ENCODE results near the gene MFN2.

The MFN2 gene

DNA sequence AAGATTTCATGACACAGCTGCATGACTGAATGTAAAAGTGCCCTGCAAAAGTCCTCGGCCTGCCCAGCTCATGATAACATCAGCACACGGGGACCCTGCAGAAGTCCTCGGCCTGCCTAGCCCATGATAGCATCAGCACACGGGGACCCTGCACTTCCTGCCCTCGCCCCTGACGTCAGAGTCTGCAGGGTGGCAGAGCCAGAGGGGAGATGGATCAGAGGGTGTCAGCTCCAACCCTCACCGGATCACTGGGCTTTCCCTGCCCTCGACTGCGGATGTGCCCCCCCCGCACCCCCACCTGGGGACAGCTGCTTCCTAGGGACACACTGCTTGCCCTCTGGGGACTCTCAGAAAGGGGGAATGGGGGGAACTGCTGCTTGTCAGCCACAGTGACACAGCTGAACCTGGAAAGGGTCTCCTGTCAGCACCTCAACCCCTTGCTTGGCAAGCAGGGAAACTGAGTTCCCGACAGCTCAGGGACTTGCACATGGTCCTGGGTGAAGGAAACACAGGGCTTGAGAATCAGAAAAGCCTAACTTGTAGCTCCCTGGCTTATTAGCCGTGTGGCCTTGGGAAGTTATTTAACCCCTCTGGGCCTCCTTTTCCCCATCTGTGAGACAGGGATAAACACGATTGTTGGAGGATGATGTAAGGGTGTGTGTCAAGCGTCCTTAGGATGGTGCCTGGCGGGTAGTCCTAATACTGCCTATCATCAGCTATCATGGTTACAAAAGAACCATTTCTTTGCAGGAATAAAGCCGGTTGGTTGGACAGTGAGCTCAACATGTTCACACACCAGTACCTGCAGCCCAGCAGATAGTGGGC, 30.7 kb downstream of the MFN2 start:
- H3K4me3 Mint-ChIP-seq = no peak overlapping the region
- DNase-seq (no peak), ATAC-seq (replicated peaks) (no peak)
- H3K27me3 Mint-ChIP-seq = no peaks in the 10 kb centered on the region
- peak overlapping the region; percentile 10 to 23 for H3K27ac Mint-ChIP-seq
- H3K9me3 Mint-ChIP-seq = no peaks in the 10 kb centered on the region
- H3K4me1 Mint-ChIP-seq (ENCODE audit: low read depth in 2 of 2) = peaks cover 0 to 5% of the 10 kb centered on the region in 2 donors
- H3K36me3 Mint-ChIP-seq (ENCODE audit: insufficient read depth) = peaks cover 52% of the 10 kb centered on the region

DNA sequence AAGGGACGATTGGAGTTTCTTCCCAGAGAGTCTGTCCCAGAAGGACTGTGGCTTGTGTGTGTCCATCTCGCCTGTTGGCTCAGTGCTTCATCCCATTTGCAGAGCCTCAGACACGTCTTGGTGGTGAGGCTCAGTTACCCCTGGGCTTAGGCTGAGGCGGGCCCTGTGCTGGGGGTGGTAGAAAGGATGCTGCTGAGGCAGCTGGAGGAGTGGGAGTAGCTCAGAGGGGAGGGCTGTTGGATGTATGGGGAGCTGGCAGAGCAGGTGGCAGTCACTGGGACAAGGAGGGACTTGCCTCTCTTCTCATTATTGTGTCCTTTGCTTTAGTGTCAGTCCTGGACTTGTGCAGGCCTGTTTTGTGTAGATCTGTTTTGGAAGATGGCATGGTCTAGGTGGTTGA, 31.8 kb downstream of the MFN2 start:
- Mint-ChIP-seq H3K9me3 (no peaks in the 10 kb centered on the region), H3K36me3 (ENCODE audit: insufficient read depth) (peaks cover 46% of the 10 kb centered on the region), H3K4me1 (ENCODE audit: low read depth in 2 of 2) (peaks cover 0 to 5% of the 10 kb centered on the region in 2 donors), H3K4me3 (no peak overlapping the region), H3K27ac (no peak overlapping the region), H3K27me3 (no peaks in the 10 kb centered on the region)
- ATAC-seq (replicated peaks) = no peak
- DNase-seq = no peak

DNA sequence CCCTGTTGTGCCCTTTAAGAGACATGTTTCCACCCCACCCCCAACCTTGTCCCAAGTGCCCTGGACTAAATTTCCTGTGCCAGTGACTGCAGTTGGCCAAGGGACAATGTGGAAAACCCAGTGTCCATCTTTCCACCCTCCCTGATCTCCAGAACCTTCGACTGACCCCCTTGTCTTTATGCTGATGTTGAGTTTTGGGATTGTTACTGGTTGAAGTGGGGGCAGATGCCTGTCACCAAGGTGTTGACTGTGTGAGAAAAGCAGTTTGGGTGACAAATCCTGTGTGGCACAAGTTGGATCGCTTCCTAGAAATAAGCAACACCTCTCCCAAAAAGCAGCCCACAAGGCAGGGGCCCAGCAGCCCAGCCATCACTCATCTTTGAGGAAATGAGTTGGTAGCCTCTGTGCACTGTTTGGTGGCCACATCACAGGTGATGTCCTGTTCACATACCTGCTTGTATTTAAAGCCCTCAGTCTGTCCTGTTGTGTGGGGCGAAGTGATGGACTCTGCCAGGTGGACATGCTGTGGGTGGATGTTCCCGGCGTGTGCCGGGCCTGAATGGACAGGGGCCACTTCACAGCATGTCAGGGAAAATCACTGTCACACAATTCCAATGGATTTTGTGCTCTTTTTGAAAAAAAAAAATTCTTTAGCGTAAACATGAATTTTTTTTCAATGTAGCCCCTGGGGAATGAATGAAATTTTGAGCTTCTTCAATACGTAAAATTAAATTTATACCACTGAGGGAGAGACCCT, 32.5 kb downstream of the MFN2 start:
- Mint-ChIP-seq H3K4me3 (no peak overlapping the region), H3K9me3 (no peaks in the 10 kb centered on the region), H3K36me3 (ENCODE audit: insufficient read depth) (peaks cover 43% of the 10 kb centered on the region), H3K27me3 (no peaks in the 10 kb centered on the region), H3K27ac (no peak overlapping the region), H3K4me1 (ENCODE audit: low read depth in 2 of 2) (peaks cover 0 to 5% of the 10 kb centered on the region in 2 donors)
- ATAC-seq (replicated peaks) (no peak), DNase-seq (no peak)

DNA sequence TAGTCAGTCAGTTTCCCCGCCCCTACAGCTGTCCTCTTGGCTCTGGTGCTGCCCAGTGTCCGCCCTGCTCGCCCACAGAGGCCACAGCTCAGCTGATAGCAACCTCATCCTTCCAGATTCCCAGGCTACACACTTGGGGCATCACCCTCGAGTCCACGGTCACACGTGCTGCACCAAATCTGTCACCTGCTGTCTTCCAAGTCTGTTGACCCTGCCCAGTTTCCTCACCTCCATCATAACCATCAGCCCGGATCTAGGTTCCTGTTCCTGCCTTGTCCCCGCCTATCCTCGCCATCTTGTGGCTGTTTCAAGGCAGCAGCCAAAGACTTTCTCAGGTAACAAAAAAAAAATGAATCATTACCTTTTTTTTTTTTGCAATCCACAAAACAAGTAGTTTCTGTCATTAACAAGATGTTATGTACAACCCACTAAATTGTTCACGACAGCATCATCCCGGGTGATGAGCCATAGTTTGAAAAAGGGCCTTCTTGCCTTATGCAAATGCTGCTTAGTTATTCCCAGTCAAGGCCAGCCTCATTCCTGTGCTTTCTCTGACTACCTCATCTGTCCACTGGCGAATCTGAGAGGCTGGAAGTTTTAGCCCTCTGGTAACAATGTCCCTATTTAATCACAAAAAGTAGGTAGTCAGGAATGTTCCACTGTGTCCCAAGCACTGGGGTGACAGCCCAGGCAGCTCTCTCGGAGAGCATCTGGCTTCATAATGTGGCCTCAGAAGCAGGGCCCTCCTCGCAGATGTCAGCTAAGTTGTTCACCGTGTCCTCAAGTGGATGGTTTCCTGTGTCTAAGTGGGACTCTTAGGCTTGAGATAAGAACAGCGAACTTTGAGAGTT, 34.1 kb downstream of the MFN2 start:
- Mint-ChIP-seq H3K36me3 (ENCODE audit: insufficient read depth) (peaks cover 36% of the 10 kb centered on the region), H3K4me1 (ENCODE audit: low read depth in 2 of 2) (peaks cover 0 to 5% of the 10 kb centered on the region in 2 donors), H3K4me3 (no peak overlapping the region), H3K27ac (peak overlapping the region; percentile 47 to 75), H3K9me3 (no peaks in the 10 kb centered on the region), H3K27me3 (no peaks in the 10 kb centered on the region)
- ATAC-seq (replicated peaks) (no peak), DNase-seq (no peak)

DNA sequence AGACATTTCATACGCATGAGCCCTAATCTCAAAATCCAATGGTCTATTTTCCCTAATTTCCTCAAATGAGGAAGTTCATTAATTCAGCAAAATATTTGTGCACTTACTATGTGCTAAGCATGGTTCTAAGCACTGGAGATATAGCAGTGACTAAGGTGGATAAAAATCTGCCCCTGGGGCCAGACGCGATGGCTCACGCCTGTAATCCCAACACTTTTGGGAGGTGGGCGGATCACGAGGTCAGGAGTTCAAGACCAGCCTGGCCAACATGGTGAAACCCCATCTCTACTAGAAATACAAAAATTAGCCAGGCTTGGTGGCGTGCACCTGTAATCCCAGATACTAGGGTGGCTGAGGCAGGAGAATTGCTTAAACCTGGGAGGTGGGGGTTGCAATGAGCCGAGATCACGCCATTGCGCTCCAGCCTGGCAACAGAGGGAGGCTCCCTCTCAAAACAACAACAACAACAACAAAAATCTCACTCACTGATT, 34.8 kb downstream of the MFN2 start:
- peak overlapping the region; percentile 47 to 75 for H3K27ac Mint-ChIP-seq
- H3K9me3 Mint-ChIP-seq = no peaks in the 10 kb centered on the region
- H3K4me1 Mint-ChIP-seq (ENCODE audit: low read depth in 2 of 2) = peaks cover 4 to 9% of the 10 kb centered on the region in 2 donors
- ATAC-seq (replicated peaks) (no peak), DNase-seq (no peak)
- H3K27me3 Mint-ChIP-seq = no peaks in the 10 kb centered on the region
- H3K4me3 Mint-ChIP-seq = no peak overlapping the region
- H3K36me3 Mint-ChIP-seq (ENCODE audit: insufficient read depth) = peaks cover 37% of the 10 kb centered on the region

DNA sequence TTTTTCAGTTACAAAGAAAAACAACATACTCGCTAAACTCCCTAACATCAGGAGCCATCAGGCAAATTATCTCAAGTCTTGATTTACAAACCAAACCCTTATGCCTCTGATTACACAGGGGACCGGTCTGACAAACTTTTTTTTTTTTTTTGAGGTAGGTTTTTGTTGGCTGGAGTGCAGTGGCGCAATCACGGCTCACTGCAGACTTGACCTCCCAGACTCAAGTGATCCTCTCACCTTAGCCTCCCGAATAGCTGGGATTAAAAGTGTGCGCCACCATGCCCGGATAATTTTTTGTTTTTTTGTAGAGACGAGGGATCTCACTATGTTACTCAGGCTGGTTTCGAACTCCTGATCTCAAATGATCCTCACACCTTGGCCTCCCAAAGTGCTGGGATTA, 35.3 kb downstream of the MFN2 start:
- Mint-ChIP-seq H3K4me1 (ENCODE audit: low read depth in 2 of 2) (peaks cover 6 to 11% of the 10 kb centered on the region in 2 donors), H3K4me3 (no peak overlapping the region), H3K27me3 (no peaks in the 10 kb centered on the region), H3K36me3 (ENCODE audit: insufficient read depth) (peaks cover 33% of the 10 kb centered on the region), H3K9me3 (no peaks in the 10 kb centered on the region), H3K27ac (no peak overlapping the region)
- ATAC-seq (replicated peaks) = no peak
- no peak for DNase-seq

DNA sequence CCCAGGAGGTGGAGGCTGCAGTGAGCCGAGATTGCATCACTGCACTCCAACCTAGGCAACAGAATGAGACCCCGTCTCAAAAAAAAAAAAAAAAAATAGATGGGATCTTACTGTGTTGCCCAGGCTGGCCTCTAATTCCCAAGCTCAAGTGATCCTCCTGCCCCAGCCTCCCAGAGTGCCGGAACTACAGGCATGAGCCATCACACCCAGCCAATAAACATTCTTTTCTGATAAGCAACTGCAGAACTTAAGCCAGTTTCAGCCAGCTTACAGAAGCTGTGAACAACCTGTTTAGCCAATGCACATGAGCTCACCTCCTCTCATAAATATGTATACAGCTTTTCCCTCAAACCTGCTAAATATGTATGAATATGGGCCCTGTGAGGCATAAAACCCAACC, 35.9 kb downstream of the MFN2 start:
- Mint-ChIP-seq H3K4me3 (no peak overlapping the region), H3K9me3 (no peaks in the 10 kb centered on the region), H3K27ac (no peak overlapping the region), H3K27me3 (no peaks in the 10 kb centered on the region), H3K4me1 (ENCODE audit: low read depth in 2 of 2) (peaks cover 6 to 11% of the 10 kb centered on the region in 2 donors), H3K36me3 (ENCODE audit: insufficient read depth) (peaks cover 27% of the 10 kb centered on the region)
- no peak for DNase-seq
- ATAC-seq (replicated peaks) = no peak

DNA sequence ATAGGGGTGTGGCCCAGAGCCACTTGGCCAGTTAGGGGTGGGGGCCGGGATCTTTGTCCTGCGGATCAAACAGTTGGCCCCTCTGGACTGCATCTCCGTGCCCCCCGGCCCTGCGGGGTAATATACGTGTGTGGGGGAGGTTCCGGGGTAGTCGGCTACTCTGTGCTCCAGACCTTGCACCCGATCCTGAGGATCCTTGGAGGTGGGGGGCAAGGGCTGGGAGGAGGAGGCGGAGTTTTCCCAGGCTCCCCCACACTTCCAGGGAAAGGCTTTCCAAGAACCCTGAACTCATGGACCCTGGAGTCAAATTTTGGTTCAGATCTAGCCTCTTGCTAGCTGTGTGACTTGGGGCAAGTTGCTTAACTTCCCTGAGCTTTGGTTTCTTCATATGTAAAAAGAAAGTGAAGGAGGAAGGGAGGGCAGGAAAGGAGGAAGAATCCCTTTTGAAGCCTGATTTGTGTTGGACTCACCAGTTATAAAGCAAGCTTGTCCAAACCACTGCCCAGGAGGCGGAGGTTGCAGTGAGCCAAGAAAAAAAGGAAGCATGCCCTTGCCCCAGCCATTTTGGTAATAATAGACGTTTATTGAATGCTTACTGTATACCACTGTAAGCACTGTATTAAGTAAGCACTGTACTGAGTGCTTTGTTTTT, 39.7 kb downstream of the MFN2 start:
- Mint-ChIP-seq H3K36me3 (ENCODE audit: insufficient read depth) (peaks cover 24% of the 10 kb centered on the region), H3K27me3 (no peaks in the 10 kb centered on the region), H3K4me3 (peak overlapping the region; percentile 80 to 90), H3K27ac (peak overlapping the region; percentile 5 to 8), H3K9me3 (no peaks in the 10 kb centered on the region), H3K4me1 (ENCODE audit: low read depth in 2 of 2) (peaks cover 6 to 7% of the 10 kb centered on the region in 2 donors)
- DNase-seq (no peak), ATAC-seq (replicated peaks) (no peak)

DNA sequence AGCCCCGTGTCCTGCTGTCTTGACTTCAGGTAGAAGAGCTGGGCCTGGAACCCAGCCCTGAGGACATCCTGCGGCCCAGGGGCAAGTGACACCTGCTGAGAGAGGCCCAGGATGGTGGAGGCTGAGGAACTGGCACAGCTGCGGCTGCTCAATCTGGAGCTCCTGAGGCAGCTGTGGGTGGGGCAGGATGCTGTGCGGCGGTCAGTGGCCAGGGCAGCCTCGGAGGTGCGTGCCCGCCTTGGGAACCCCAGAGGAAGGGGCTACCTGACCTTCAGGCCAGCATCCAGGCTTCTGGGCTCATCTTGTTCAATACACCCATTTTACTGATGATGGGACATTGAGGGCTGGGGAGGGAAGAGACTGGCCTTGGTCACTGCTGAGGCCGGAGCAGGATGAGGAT, 41.4 kb downstream of the MFN2 start:
- DNase-seq (no peak), ATAC-seq (replicated peaks) (no peak)
- Mint-ChIP-seq H3K4me3 (no peak overlapping the region), H3K36me3 (ENCODE audit: insufficient read depth) (peaks cover 34% of the 10 kb centered on the region), H3K27me3 (no peaks in the 10 kb centered on the region), H3K4me1 (ENCODE audit: low read depth in 2 of 2) (peaks cover 6 to 11% of the 10 kb centered on the region in 2 donors), H3K27ac (peak overlapping the region in 1 of 2 donors; percentile 49), H3K9me3 (no peaks in the 10 kb centered on the region)

DNA sequence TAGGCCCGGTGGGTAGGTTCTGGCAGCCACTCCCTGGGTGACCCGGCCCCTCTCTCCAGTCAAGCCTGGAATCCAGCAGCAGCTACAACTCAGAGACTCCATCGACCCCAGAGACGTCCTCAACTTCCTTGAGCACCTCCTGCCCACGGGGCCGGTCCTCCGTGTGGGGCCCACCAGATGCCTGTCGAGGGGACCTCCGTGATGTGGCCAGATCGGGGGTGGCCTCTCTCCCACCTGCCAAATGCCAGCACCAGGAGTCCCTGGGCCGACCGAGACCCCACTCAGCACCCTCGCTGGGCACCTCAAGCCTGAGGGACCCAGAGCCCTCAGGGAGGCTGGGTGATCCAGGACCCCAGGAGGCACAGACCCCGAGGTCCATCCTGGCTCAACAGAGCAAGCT, 41.8 kb downstream of the MFN2 start:
- no peaks in the 10 kb centered on the region for H3K27me3 Mint-ChIP-seq
- H3K36me3 Mint-ChIP-seq (ENCODE audit: insufficient read depth) = peaks cover 38% of the 10 kb centered on the region
- H3K27ac Mint-ChIP-seq = peak overlapping the region in 1 of 2 donors; percentile 49
- H3K9me3 Mint-ChIP-seq = no peaks in the 10 kb centered on the region
- DNase-seq (no peak), ATAC-seq (replicated peaks) (no peak)
- no peak overlapping the region for H3K4me3 Mint-ChIP-seq
- H3K4me1 Mint-ChIP-seq (ENCODE audit: low read depth in 2 of 2) = peaks cover 6 to 11% of the 10 kb centered on the region in 2 donors

DNA sequence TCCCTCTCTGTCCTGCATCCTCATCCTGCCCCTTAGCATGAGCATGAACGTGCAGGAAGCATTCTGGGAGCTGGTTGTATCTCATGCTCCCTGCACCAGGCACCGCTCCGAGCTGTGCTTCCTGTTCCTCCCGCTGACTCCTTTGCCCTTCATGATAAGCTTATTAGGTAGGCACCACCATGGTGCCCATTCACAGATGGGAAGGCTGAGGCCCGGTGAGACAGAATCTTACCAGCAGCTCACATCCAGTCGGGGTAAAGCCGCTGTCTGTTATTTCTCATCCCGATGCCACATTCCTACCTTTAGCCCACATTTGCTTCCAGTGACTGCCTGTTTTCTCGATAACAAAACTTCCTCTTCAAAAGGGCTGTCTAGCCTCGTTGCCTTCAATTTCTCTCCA, 46.3 kb downstream of the MFN2 start:
- no peaks in the 10 kb centered on the region for H3K27me3 Mint-ChIP-seq
- peak overlapping the region; percentile 59 to 62 for H3K27ac Mint-ChIP-seq
- no peak overlapping the region for H3K4me3 Mint-ChIP-seq
- peaks cover 4 to 7% of the 10 kb centered on the region in 2 donors for H3K4me1 Mint-ChIP-seq (ENCODE audit: low read depth in 2 of 2)
- H3K36me3 Mint-ChIP-seq (ENCODE audit: insufficient read depth) = peaks cover 46% of the 10 kb centered on the region
- ATAC-seq (replicated peaks) (no peak), DNase-seq (no peak)
- no peaks in the 10 kb centered on the region for H3K9me3 Mint-ChIP-seq

DNA sequence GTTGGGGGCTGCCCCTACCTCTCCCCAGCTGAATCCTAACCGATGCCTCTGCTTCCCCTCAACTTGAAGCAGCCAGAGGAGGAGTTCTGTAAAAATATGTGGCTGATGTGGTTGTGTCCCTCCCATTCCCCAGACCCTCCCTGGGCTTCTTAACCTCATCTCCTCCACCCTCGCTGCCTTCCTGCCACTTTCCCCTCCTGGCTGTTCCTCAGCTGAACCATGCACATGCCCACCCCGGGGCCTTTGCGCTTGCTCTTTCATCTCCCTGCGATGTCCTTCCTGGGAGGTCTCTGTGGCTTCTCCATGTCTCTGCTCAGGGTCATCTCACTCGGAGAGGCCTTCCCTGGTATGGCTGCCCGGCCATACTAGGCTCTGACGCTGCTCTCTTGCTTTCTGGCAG, 48.0 kb downstream of the MFN2 start:
- Mint-ChIP-seq H3K36me3 (ENCODE audit: insufficient read depth) (peaks cover 46% of the 10 kb centered on the region), H3K4me3 (no peak overlapping the region), H3K27me3 (no peaks in the 10 kb centered on the region)

More for the DNA sequence above, 48.0 kb downstream of the MFN2 start:
- no peaks in the 10 kb centered on the region for H3K9me3 Mint-ChIP-seq
- H3K4me1 Mint-ChIP-seq (ENCODE audit: low read depth in 2 of 2) = peaks cover 4 to 5% of the 10 kb centered on the region in 2 donors
- no peak for ATAC-seq (replicated peaks)
- H3K27ac Mint-ChIP-seq = peak overlapping the region; percentile 5 to 39
- no peak for DNase-seq
